Dendritic cell treated with granulocyte-macrophage colony-stimulating factor and Interleukin-4, amounts not matched to agents 40 ng/mL and 50 ng/mL, for 4 days (primary cell): ENCODE measurements around the gene TIMMDC1.

Experiments
- H3K27ac Mint-ChIP-seq: one replicate; pipeline ENCODE4 v1.8.0; 2022; ENCODE audit warnings: mild to moderate bottlenecking, mixed read lengths
- H3K27me3 Mint-ChIP-seq: one replicate; pipeline ENCODE4 v1.8.0; 2022; ENCODE audit warnings: mild to moderate bottlenecking, mixed read lengths
- H3K36me3 Mint-ChIP-seq: one replicate; pipeline ENCODE4 v1.8.0; 2022; ENCODE audit warnings: low read depth, mixed read lengths
- H3K4me1 Mint-ChIP-seq: one replicate; pipeline ENCODE4 v1.8.0; 2022; ENCODE audit warnings: low read depth, mixed read lengths
- H3K4me3 Mint-ChIP-seq: one replicate; pipeline ENCODE4 v1.8.0; 2022; ENCODE audit warnings: mild to moderate bottlenecking, moderate library complexity, mixed read lengths
- H3K9me3 Mint-ChIP-seq: one replicate; pipeline ENCODE4 v1.8.0; 2022; ENCODE audit warnings: mixed read lengths
- intact Hi-C: fragments of 100-400 bp; cut with micrococcal nuclease; formaldehyde crosslinking; loops from one replicate; pipeline ENCODE4 v1.15.0; 2022

The TIMMDC1 gene

GRCh38 chr3:119571688-119572087, 73.3 kb downstream of the TIMMDC1 start:
- Mint-ChIP-seq H3K9me3 (no peaks in the 10 kb centered on the region), H3K27ac (peak overlapping the region; percentile 91), H3K36me3 (no peaks in the 10 kb centered on the region), H3K4me3 (no peak overlapping the region), H3K4me1 (peaks cover 38% of the 10 kb centered on the region), H3K27me3 (no peaks in the 10 kb centered on the region)
- intact Hi-C loops, result loop anchor here (2.0 kb wide), 1 partner anchor 15 kb away; no protein-coding TSS in a partner anchor
